SK-N-SH (cell line): Measurements from ENCODE around the gene FOXN4. TPM values are rescaled to one million over a fixed set of nuclear protein-coding genes. Genes with fewer than 3 reads are reported as not detected.

Source experiments
- CTCF ChIA-PET: fragments of 300-600, 350-600 bp; formaldehyde crosslinking; extraction: SDS; loops from one replicate; lab custom pipeline; 2021; lab: Yijun Ruan, JAX
- POLR2A ChIA-PET: fragments of 350-600 bp; sonication (Branson Sonifier 250); formaldehyde crosslinking; extraction: SDS; loops from one replicate; lab custom pipeline; 2020; ENCODE audit warnings: antibody characterized with exemption, inconsistent platforms; lab: Yijun Ruan, JAX
- DNase-seq: peaks from one replicate; pipeline ENCODE4 v3.0.0; 2012
- H2AFZ ChIP-seq: fragments of 200-600 bp; sonication (generic); 2 replicates; pipeline ENCODE4 v1.8.1; 2016; ENCODE audit warnings: antibody characterized with exemption, mild to moderate bottlenecking, low read depth
- H3F3A ChIP-seq: fragments of 200-600 bp; sonication (generic); replicated peaks from 2 replicates; pipeline ENCODE3; 2016; ENCODE audit warnings: antibody characterized with exemption, mild to moderate bottlenecking; ENCODE audit not compliant: insufficient read depth
- H3K27ac ChIP-seq, 2 experiments: fragments of 200-500 bp in 1 of 2; fragments of 200-600 bp in 1 of 2; sonication (Bioruptor generic) in 1 of 2; sonication (generic), shearing (Covaris generic) in 1 of 2; 2 replicates each; pipeline versions ENCODE4 v1.5.1 to v1.6.1; 2014 to 2016; ENCODE audit warnings: low read depth in 2 of 2, inconsistent platforms in 1 of 2, low read length in 1 of 2, mild to moderate bottlenecking in 1 of 2, mixed read lengths in 1 of 2
- H3K27me3 ChIP-seq: fragments of 200-600 bp; sonication (generic), shearing (Covaris generic); 2 replicates; pipeline ENCODE4 v1.6.1; 2016; ENCODE audit warnings: mixed run types; ENCODE audit not compliant: insufficient read depth
- H3K36me3 ChIP-seq, 2 experiments: fragments of 200-500 bp in 1 of 2; fragments of 200-600 bp in 1 of 2; sonication (Bioruptor generic) in 1 of 2; sonication (generic) in 1 of 2; replicated peaks in 1 of 2; 2 replicates each; pipeline versions ENCODE3 to v1.5.1; 2014 to 2016; ENCODE audit warnings: low read length in 1 of 2, mild to moderate bottlenecking in 1 of 2; ENCODE audit not compliant: insufficient read depth in 2 of 2, control insufficient read depth in 1 of 2
- H3K4me1 ChIP-seq, 2 experiments: fragments of 200-500 bp in 1 of 2; fragments of 200-600 bp in 1 of 2; sonication (Bioruptor generic) in 1 of 2; sonication (generic), shearing (Covaris generic) in 1 of 2; 2 replicates each; pipeline versions ENCODE4 v1.5.1 to v1.6.1; 2014 to 2016; ENCODE audit warnings: low read depth in 1 of 2, low read length in 1 of 2, mixed run types in 1 of 2; ENCODE audit not compliant: insufficient read depth in 2 of 2, control insufficient read depth in 1 of 2
- H3K4me2 ChIP-seq: fragments of 200-600 bp; sonication (generic), shearing (Covaris generic); 2 replicates; pipeline ENCODE4 v1.6.1; 2017; ENCODE audit warnings: mixed run types
- H3K4me3 ChIP-seq, 2 experiments: fragments of 200-500 bp in 1 of 2; fragments of 200-600 bp in 1 of 2; sonication (Bioruptor generic) in 1 of 2; sonication (generic), shearing (Covaris generic) in 1 of 2; 2 replicates each; pipeline versions ENCODE4 v1.5.1 to v1.8.1; 2014 to 2016; ENCODE audit warnings: low read depth in 2 of 2, inconsistent platforms in 1 of 2, low read length in 1 of 2, mild to moderate bottlenecking in 1 of 2, mixed read lengths in 1 of 2, moderate library complexity in 1 of 2
- H3K79me2 ChIP-seq: fragments of 200-600 bp; sonication (generic); 2 replicates; pipeline ENCODE4 v1.8.1; 2017; ENCODE audit warnings: mild to moderate bottlenecking; ENCODE audit not compliant: insufficient read depth
- H3K9ac ChIP-seq: fragments of 200-600 bp; sonication (generic); 2 replicates; pipeline ENCODE4 v1.6.1; 2017; ENCODE audit warnings: mixed run types
- H3K9me2 ChIP-seq: fragments of 200-600 bp; sonication (generic); 2 replicates; pipeline ENCODE4 v1.6.1; 2017; ENCODE audit warnings: mixed run types
- H3K9me3 ChIP-seq: fragments of 200-600 bp; sonication (generic); 2 replicates; pipeline ENCODE4 v1.6.1; 2017; ENCODE audit warnings: mixed run types, mild to moderate bottlenecking, moderate library complexity
- H4K20me1 ChIP-seq: fragments of 200-600 bp; sonication (generic); 2 replicates; pipeline ENCODE4 v1.6.1; 2017; ENCODE audit warnings: mild to moderate bottlenecking, mixed run types; ENCODE audit not compliant: insufficient read depth
- EP300 ChIP-seq, 2 experiments: IDR thresholded peaks; 2 replicates each; pipeline versions ENCODE4 v1.4.0 to v1.6.1; 2012; ENCODE audit warnings: borderline replicate concordance in 1 of 2, low read depth in 1 of 2, low read length in 1 of 2
- GABPA ChIP-seq: IDR thresholded peaks from 2 replicates; pipeline ENCODE4 v1.4.0; 2012; ENCODE audit warnings: low read depth, mild to moderate bottlenecking
- JUND ChIP-seq: IDR thresholded peaks from 2 replicates; pipeline ENCODE4 v1.4.0; 2012
- MAX ChIP-seq: IDR thresholded peaks from 2 replicates; pipeline ENCODE4 v1.4.0; 2012; ENCODE audit warnings: low read depth
- MEF2A ChIP-seq: IDR thresholded peaks from 2 replicates; pipeline ENCODE4 v1.4.0; 2012; ENCODE audit warnings: low read depth, borderline replicate concordance
- MXI1 ChIP-seq: IDR thresholded peaks from 2 replicates; pipeline ENCODE4 v1.6.1; 2012; ENCODE audit warnings: mild to moderate bottlenecking, low read depth, low read length, improper control_type of control experiment
- NFIC ChIP-seq: IDR thresholded peaks from 2 replicates; pipeline ENCODE4 v1.4.0; 2012; ENCODE audit warnings: borderline replicate concordance
- POLR2AphosphoS5 ChIP-seq: IDR thresholded peaks from 2 replicates; pipeline ENCODE4 v1.6.1; 2012; ENCODE audit warnings: low read depth, low read length
- RAD21 ChIP-seq: IDR thresholded peaks from 2 replicates; pipeline ENCODE4 v1.6.1; 2012; ENCODE audit warnings: mild to moderate bottlenecking, low read length
- SIN3A ChIP-seq: IDR thresholded peaks from 2 replicates; pipeline ENCODE4 v1.6.1; 2012; ENCODE audit warnings: low read depth, mild to moderate bottlenecking, low read length, moderate library complexity, borderline replicate concordance
- SMC3 ChIP-seq: IDR thresholded peaks from 2 replicates; pipeline ENCODE4 v1.6.1; 2012; ENCODE audit warnings: low read depth, low read length, improper control_type of control experiment
- TAF1 ChIP-seq: IDR thresholded peaks from 2 replicates; pipeline ENCODE4 v1.6.1; 2012; ENCODE audit warnings: low read depth, mild to moderate bottlenecking, low read length, moderate library complexity, borderline replicate concordance
- USF1 ChIP-seq: IDR thresholded peaks from 2 replicates; pipeline ENCODE4 v1.4.0; 2012; ENCODE audit warnings: low read depth, borderline replicate concordance
- YY1 ChIP-seq: IDR thresholded peaks from 2 replicates; pipeline ENCODE4 v1.4.0; 2012; ENCODE audit warnings: low read depth, mild to moderate bottlenecking
- WGBS: methylation state at CpG from one replicate; pipeline ENCODE4 v1.1.6; 2017; ENCODE audit warnings: low lambda C conversion rate; 5-methylcytosine and 5-hydroxymethylcytosine counted together
- polyA plus RNA-seq, 3 experiments: library from polyadenylated mRNA; depleted of rRNA; stranded (reverse); fragments of >200 nt; gene quantifications; 2 replicates each; pipeline ENCODE4 v1.2.3, GENCODE V29; 2012

FOXN4 gene
- polyA plus RNA-seq, 1 of the 3 experiments (the other 2 are of a cell fraction), result 0.10 TPM

GRCh38 chr12:109295764-109296425 lies 13.2 kb downstream of the FOXN4 start:
- Histone ChIP-seq H2AFZ (no peak overlapping the region), H3K79me2 (no peaks in the 10 kb centered on the region), H3K36me3 (no peaks in the 10 kb centered on the region), H3K4me1 (peaks cover 0 to 18% of the 10 kb centered on the region in 2 experiments; a peak in 1 of 4 replicates), H3K9ac (no peak overlapping the region), H3F3A (no peaks in the 10 kb centered on the region), H4K20me1 (no peaks in the 10 kb centered on the region), H3K4me3 (no peak overlapping the region), H3K27me3 (no peaks in the 10 kb centered on the region), H3K9me2 (no peaks in the 10 kb centered on the region), H3K4me2 (no peak overlapping the region), H3K27ac (no peak overlapping the region), H3K9me3 (no peaks in the 10 kb centered on the region)
- no peak for TF ChIP-seq POLR2AphosphoS5
- CTCF ChIA-PET, result interaction anchor here (1.3 kb wide), 1 partner anchor 98 kb away, joined by 3 read pairs; no protein-coding TSS in a partner anchor
- POLR2A ChIA-PET, result no interaction called here
- no peak for DNase-seq
- WGBS, result 78% methylated on average over 10 of the region's 13 CpGs

- Histone ChIP-seq H3F3A (no peaks in the 10 kb centered on the region), H2AFZ (no peak overlapping the region), H4K20me1 (no peaks in the 10 kb centered on the region), H3K9me3 (no peaks in the 10 kb centered on the region), H3K27me3 (no peaks in the 10 kb centered on the region), H3K4me2 (no peak overlapping the region), H3K4me3 (no peak overlapping the region), H3K79me2 (no peaks in the 10 kb centered on the region)
- DNase-seq, result no peak
- TF ChIP-seq SMC3 (no peak), TAF1 (no peak), YY1 (no peak), NFIC (no peak), RAD21 (no peak), JUND (no peak), GABPA (no peak), SIN3A (no peak), MAX (no peak), USF1 (no peak), MEF2A (no peak), MXI1 (no peak), EP300 (IDR thresholded peaks at IDR 0.05; ENCODE audit: borderline replicate concordance in 1 of 2, low read depth in 1 of 2, low read length in 1 of 2) (no peak), POLR2AphosphoS5 (no peak)
- TF ChIP-seq, all 33 proteins: peak for 0
- peaks cover 0 to 22% of the 10 kb centered on the region in 2 experiments; a peak in 1 of 4 replicates for H3K4me1 ChIP-seq
- no peaks in the 10 kb centered on the region for H3K36me3 ChIP-seq
- POLR2A ChIA-PET, result no interaction called here
- CTCF ChIA-PET, result no interaction called here
- WGBS, result 76% methylated on average over 3 of the region's 5 CpGs
- H3K27ac ChIP-seq, result no peak overlapping the region
- H3K9ac ChIP-seq, result no peak overlapping the region
- no peaks in the 10 kb centered on the region for H3K9me2 ChIP-seq
These were observed 14.7 kb downstream of the FOXN4 start for GRCh38 chr12:109294286-109294796.
